ENCODE measurements around the gene RBBP8NL.

The RBBP8NL gene

GRCh38 chr20:62392621-62393334, 34.6 kb downstream of the RBBP8NL start:
- DNase-seq (ENCODE audit: low read depth) = no peak

- no peak for DNase-seq (ENCODE audit: low read depth)
Measured at GRCh38 chr20:62392077-62392418, 35.3 kb downstream of the RBBP8NL start.

- DNase-seq (ENCODE audit: low read depth) = no peak
Measured at GRCh38 chr20:62391165-62392076, 35.9 kb downstream of the RBBP8NL start.

GRCh38 chr20:62390317-62391164, 36.8 kb downstream of the RBBP8NL start:
- DNase-seq (ENCODE audit: low read depth) = no peak

DNA sequence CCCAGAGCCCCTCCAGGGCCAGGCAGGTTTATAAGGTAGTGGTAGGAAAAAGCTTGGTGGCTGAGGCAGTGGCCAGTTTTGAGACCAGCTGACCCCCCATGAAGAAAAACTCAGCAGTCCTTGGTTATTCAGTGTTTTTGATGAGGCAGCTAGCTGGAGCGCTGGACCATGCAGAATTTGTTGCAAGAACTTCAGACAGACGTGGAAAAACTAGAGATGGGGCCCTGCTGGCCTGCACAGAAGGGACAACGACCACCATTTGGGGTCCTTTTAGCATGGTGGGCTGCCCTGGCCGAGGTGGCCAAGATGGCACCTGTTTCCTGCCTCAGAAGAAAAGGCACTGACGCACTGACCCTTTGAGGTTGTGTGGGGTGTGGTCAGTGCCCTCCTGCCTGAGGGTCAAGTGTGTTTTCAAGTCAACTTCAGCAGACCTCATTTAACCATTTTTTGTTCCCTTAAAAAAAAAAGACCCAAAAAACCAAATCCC, 37.7 kb downstream of the RBBP8NL start:
- DNase-seq (ENCODE audit: low read depth) = no peak

GRCh38 chr20:62388839-62389600, 38.3 kb downstream of the RBBP8NL start:
- DNase-seq (ENCODE audit: low read depth) = no peak

- no peak for DNase-seq (ENCODE audit: low read depth)
Measured at GRCh38 chr20:62387933-62388635, 39.3 kb downstream of the RBBP8NL start.

DNA sequence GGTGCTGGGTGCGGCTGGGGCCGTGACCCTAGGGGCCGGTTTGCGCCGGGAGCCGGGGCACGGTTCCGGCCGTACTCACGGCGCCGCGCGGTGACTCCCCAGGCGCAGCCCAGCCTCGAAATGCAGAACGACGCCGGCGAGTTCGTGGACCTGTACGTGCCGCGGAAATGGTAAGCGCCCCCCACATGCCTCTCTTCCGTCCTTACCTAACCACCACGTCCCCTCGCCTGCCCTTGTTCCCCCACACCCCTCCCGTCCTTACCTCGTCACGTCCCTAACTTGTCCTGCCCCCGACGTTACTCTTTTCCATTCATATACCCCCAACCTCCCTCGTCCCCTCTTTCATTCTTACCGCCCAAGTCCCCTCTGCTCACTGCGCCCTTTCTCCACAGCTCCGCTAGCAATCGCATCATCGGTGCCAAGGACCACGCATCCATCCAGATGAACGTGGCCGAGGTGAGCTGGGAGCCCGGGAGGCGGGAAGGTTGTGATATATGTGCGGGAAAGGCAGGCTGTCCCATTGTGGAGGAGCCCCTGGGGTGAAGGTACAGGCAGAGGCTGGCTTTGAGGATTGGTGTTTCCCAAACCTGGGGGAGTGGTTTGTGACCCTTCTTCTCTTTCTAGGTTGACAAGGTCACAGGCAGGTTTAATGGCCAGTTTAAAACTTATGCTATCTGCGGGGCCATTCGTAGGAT, 40.0 kb downstream of the RBBP8NL start:
- DNase-seq (ENCODE audit: low read depth) = no peak

DNA sequence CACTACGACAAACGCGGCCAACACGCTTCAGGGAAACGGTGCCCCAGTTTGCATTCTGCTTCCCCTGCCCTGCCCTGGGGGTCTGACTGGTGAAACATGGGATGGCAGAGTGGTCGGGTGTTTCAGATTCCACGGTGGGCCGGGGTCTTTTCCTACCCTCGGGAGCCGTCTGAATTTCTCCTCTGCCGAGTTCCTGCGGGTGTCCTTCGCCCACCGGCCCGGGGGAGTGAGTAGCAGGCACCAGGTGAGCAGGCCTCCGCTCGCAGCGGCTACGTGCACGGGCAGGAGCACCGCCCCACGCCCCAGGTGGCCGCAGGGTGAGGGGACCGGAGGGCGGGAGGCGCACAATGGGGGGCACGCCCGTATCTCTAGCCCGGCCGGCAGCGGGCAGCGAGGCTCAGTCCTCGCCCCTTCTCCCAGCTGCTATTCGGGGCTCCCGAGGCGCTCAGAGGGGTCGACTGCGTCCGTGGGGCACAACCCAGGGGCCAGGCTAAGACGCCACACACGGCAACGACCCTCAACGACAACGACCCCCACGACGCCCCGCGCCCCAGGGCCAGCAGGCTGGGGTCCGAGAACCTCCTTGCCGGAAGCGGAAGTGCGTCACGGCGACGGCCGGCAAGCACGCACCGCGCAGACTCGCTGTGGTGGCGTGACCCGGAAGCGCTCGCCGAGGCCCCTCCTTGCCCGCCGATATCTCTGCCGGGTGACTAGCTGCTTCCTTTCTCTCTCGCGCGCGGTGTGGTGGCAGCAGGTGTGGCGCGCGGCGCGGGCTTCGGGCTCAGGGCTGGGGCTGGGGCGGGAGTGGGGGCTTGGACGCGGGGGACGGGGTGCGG, 40.7 kb downstream of the RBBP8NL start, which contains the start of gene RPS21:
Gene RPS21 (plus strand): TSS at position 721 of the 836 bp plus-strand sequence. CDS start 236 bp downstream, outside the sequence.
- DNase-seq (ENCODE audit: low read depth) = peak; percentile 93

GRCh38 chr20:62382306-62383198, 44.8 kb downstream of the RBBP8NL start:
- DNase-seq (ENCODE audit: low read depth) = peak; percentile 77

DNA sequence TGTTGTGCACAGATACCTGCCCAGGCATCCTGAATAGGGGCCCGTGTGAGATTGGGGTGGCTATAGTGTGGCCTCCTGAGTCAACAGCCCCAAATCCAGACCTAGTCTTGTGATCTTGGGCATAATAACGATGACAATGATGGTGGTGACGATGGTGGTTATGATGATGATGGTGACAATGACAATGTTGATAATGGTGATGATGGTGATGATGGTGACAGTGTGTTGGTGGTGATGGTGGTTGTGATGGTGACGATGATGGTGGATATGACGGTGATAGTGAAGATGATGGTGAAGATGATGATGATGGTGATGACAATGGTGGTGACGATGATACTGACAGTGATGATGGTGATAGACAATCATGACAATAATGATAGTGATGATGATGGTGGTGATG, 45.5 kb downstream of the RBBP8NL start:
- DNase-seq (ENCODE audit: low read depth) = no peak

- DNase-seq (ENCODE audit: low read depth) = no peak
Measured at GRCh38 chr20:62381202-62381797, 46.0 kb downstream of the RBBP8NL start.

DNA sequence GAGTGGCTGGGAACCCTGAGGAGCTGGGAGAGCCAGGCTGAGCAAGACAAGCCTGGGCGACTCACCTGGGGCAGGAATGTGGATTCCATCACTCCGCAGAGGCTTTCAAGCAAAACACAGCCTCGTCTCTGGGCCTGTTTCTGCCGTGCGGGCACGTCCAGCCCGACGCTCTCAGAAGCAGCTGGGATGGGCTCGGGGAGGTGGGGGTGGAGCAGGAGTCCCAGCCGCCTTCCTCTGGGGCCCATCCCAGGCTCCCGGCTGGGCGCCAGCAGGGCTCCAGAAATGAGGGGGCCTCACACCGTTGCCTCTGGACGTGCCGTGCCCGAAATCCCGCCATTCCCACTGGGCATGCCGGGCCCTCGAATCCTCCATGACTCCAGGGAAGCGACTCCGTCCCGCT, 49.1 kb downstream of the RBBP8NL start:
- DNase-seq (ENCODE audit: low read depth) = no peak

DNA sequence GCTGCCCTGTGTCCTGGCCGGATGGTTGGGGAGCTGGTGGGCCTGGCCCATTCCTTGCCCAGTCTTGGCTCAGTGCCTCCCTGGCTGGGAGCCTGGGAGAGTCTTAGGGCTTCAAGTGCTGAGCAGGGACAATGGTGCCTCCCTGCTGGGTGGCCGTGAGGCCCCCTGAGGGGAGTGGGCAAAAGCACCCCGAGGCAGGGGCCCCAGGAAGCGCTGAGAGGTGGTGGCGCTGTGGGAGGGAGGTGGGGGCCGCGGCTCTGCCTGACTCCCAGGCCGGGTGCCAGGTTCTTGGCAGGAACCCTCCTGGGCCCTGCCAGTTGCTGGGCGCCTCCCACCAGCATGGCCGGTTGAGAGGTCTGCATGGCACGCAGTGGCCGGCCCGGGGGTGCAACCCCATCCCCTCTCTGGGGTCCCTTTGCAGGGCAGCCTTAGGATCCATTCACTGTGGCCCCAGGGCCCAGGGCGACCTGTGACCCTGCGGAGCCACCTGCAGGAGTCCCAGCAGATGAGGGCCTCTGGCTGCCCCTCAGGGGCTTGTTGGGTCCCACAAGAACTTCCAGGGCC, 49.6 kb downstream of the RBBP8NL start:
- DNase-seq (ENCODE audit: low read depth) = no peak

DNA sequence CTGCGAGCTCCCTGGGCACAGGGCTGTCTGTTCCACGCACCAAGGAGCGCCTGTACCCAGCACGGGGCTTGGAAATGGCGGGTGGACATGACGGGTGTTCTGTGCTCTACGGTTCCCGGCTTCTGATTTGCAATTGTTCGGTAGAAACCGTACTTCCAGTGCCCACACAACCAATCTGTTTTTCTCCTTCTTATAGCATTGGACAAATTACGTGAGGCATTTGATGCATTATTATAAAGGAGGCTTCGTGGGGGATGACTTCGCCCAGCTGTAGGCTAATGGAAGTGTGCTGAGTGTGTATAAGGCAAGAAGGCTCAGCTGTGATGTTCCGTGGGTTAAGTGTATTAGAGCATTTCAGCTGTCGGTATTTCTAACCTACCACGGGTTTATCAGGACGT, 50.3 kb downstream of the RBBP8NL start:
- no peak for DNase-seq (ENCODE audit: low read depth)

GRCh38 chr20:62376112-62377063, 51.0 kb downstream of the RBBP8NL start:
- DNase-seq (ENCODE audit: low read depth) = no peak
